ENCODE results near the gene EXOC6B.
"Not testable (repeated sequence)": the region's sequence is repeated elsewhere in the genome, so short reads cannot be mapped to it uniquely, and the experiment has no call there.

GRCh38 chr2:72555363-72555762 is 270.5 kb downstream of the EXOC6B start:
- TF ChIP-seq POLR2A, CTCF (IDR thresholded peaks at IDR 0.05): not testable (repeated sequence)
